HepG2 (cell line): ENCODE data around the gene COG4. TPM values are rescaled to one million over a fixed set of nuclear protein-coding genes. Genes with fewer than 3 reads are reported as not detected.

Source experiments
- CHD4 ChIP-seq: fragments of 200-600 bp; sonication (generic); IDR thresholded peaks from 2 replicates; pipeline ENCODE4 v1.7.0; 2017; ENCODE audit warnings: mild to moderate bottlenecking, low read length, borderline replicate concordance
- GFI1 ChIP-seq: sonication (generic); formaldehyde crosslinking; IDR thresholded peaks from 2 replicates; pipeline ENCODE4 v1.5.0; 2020; ENCODE audit warnings: missing genetic modification reagents, mild to moderate bottlenecking, borderline replicate concordance
- IKZF4 ChIP-seq: sonication (generic); formaldehyde crosslinking; IDR thresholded peaks from 2 replicates; pipeline ENCODE4 v1.5.1; 2020; ENCODE audit warnings: borderline replicate concordance, mild to moderate bottlenecking, low read depth, missing genetic modification reagents; ENCODE audit errors: not compliant biosample characterization
- KDM1A ChIP-seq: IDR thresholded peaks from 2 replicates; pipeline ENCODE4 v1.6.1; 2016; ENCODE audit warnings: missing compliant biosample characterization
- KDM4B ChIP-seq: sonication (generic); formaldehyde crosslinking; IDR thresholded peaks from 2 replicates; pipeline ENCODE4 v1.4.0; 2020; ENCODE audit warnings: missing genetic modification reagents
- KLF15 ChIP-seq: sonication (generic); formaldehyde crosslinking; IDR thresholded peaks from 2 replicates; pipeline ENCODE4 v1.8.1; 2023; ENCODE audit warnings: borderline replicate concordance, mild to moderate bottlenecking, inconsistent platforms, missing genetic modification reagents, mixed read lengths
- PITX1 ChIP-seq: sonication (generic); formaldehyde crosslinking; IDR thresholded peaks from 2 replicates; pipeline ENCODE4 v1.5.1; 2020; ENCODE audit warnings: mild to moderate bottlenecking, missing genetic modification reagents
- SETDB1 ChIP-seq: sonication (generic); formaldehyde crosslinking; IDR thresholded peaks from 2 replicates; pipeline ENCODE4 v1.5.1; 2020; ENCODE audit warnings: missing genetic modification reagents, mild to moderate bottlenecking, borderline replicate concordance
- SIN3B ChIP-seq: fragments of 150-350 bp; IDR thresholded peaks from 2 replicates; pipeline ENCODE4 v1.6.1; 2014; ENCODE audit warnings: low read length
- SMARCC2 ChIP-seq: fragments of 450-650 bp; IDR thresholded peaks from 2 replicates; pipeline ENCODE4 v1.6.1; 2017; ENCODE audit warnings: antibody characterized with exemption, mild to moderate bottlenecking
- TAF1 ChIP-seq: sonication (generic); formaldehyde crosslinking; IDR thresholded peaks from 2 replicates; pipeline ENCODE4 v1.4.0; 2020; ENCODE audit warnings: missing genetic modification reagents
- TIGD3 ChIP-seq: sonication (generic); formaldehyde crosslinking; IDR thresholded peaks from 2 replicates; pipeline ENCODE4 v1.5.1; 2020; ENCODE audit warnings: mild to moderate bottlenecking, missing genetic modification reagents, borderline replicate concordance
- ZFYVE20 ChIP-seq: sonication (generic); formaldehyde crosslinking; IDR thresholded peaks from 2 replicates; pipeline ENCODE4 v1.8.0; 2023; ENCODE audit warnings: low read depth, mild to moderate bottlenecking, moderate library complexity, missing genetic modification reagents, borderline replicate concordance
- ZNF136 ChIP-seq: sonication (generic); formaldehyde crosslinking; IDR thresholded peaks from 2 replicates; pipeline ENCODE4 v1.8.1; 2022; ENCODE audit warnings: low read depth, mild to moderate bottlenecking, moderate library complexity, missing genetic modification reagents
- ZNF280D ChIP-seq: sonication (generic); formaldehyde crosslinking; IDR thresholded peaks from 2 replicates; pipeline ENCODE4 v1.5.1; 2020; ENCODE audit warnings: mild to moderate bottlenecking, missing genetic modification reagents
- ZNF354B ChIP-seq: sonication (generic); formaldehyde crosslinking; IDR thresholded peaks from 2 replicates; pipeline ENCODE4 v1.8.0; 2022; ENCODE audit warnings: mild to moderate bottlenecking, missing genetic modification reagents
- ZNF530 ChIP-seq: sonication (generic); formaldehyde crosslinking; IDR thresholded peaks from 2 replicates; pipeline ENCODE4 v1.5.0; 2020; ENCODE audit warnings: low read depth, mild to moderate bottlenecking, missing genetic modification reagents
- ZNF567 ChIP-seq: sonication (generic); formaldehyde crosslinking; IDR thresholded peaks from 2 replicates; pipeline ENCODE4 v1.8.1; 2023; ENCODE audit warnings: mild to moderate bottlenecking, missing genetic modification reagents, borderline replicate concordance
- ZNF777 ChIP-seq: sonication (generic); formaldehyde crosslinking; IDR thresholded peaks from 2 replicates; pipeline ENCODE4 v1.4.0; 2020; ENCODE audit warnings: missing genetic modification reagents
- ZNF816 ChIP-seq: sonication (generic); formaldehyde crosslinking; IDR thresholded peaks from 2 replicates; pipeline ENCODE4 v1.8.0; 2022; ENCODE audit warnings: missing genetic modification reagents, mild to moderate bottlenecking, borderline replicate concordance
- ZSCAN20 ChIP-seq: sonication (generic); formaldehyde crosslinking; IDR thresholded peaks from 2 replicates; pipeline ENCODE4 v1.4.0; 2020; ENCODE audit warnings: missing genetic modification reagents, mild to moderate bottlenecking, borderline replicate concordance
- polyA plus RNA-seq, 8 experiments: library from polyadenylated mRNA; depleted of rRNA in 3 of 8; stranded (reverse) in 7 of 8; unstranded in 1 of 8; fragments of >200 nt; fragmentation: Illumina TruSeq in 4 of 8; extraction: Trizol in 4 of 8; gene quantifications; 2 replicates each; pipeline versions ENCODE4 v1.2.1 to v1.2.3, GENCODE V29; 2011 to 2016; ENCODE audit warnings: low read depth in 4 of 8, missing spikeins in 1 of 8, mixed read lengths in 1 of 8; ENCODE audit not compliant: insufficient read depth in 1 of 8
- total RNA-seq, 5 experiments: library from RNA; depleted of rRNA; stranded (reverse); fragments of >200 nt; fragmentation: Illumina TruSeq; extraction: Trizol; gene quantifications; 2 replicates each; pipeline ENCODE4 v1.2.3, GENCODE V29; 2016; ENCODE audit warnings: low read depth in 1 of 5
- TF ChIP-seq, protein P1 (sequence below): sonication (generic); formaldehyde crosslinking; conservative IDR thresholded peaks from 2 replicates; pipeline ENCODE4 v1.8.0; 2022; ENCODE audit warnings: missing genetic modification reagents
- TF ChIP-seq, protein P2 (sequence below): IDR thresholded peaks from 2 replicates; pipeline ENCODE4 v1.6.1; 2016; ENCODE audit warnings: missing genetic modification reagents, missing compliant biosample characterization

COG4 gene
- total and polyA plus RNA-seq, 2 of the 13 experiments (the other 11 are each of a cell fraction or from before 2014, with no cell fraction given) = 51.1 to 73.8 TPM

- TF ChIP-seq, protein P1, sequence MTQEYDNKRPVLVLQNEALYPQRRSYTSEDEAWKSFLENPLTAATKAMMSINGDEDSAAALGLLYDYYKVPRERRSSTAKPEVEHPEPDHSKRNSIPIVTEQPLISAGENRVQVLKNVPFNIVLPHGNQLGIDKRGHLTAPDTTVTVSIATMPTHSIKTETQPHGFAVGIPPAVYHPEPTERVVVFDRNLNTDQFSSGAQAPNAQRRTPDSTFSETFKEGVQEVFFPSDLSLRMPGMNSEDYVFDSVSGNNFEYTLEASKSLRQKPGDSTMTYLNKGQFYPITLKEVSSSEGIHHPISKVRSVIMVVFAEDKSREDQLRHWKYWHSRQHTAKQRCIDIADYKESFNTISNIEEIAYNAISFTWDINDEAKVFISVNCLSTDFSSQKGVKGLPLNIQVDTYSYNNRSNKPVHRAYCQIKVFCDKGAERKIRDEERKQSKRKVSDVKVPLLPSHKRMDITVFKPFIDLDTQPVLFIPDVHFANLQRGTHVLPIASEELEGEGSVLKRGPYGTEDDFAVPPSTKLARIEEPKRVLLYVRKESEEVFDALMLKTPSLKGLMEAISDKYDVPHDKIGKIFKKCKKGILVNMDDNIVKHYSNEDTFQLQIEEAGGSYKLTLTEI = no peak
- TF ChIP-seq ZNF280D (CRISPR knock-in tag) = no peak
- no peak for TF ChIP-seq GFI1
- TF ChIP-seq ZNF354B (CRISPR knock-in tag) = no peak
- peak; percentile 94 for TF ChIP-seq TAF1 (CRISPR knock-in tag)
- no peak for TF ChIP-seq ZNF136 (CRISPR knock-in tag)
- TF ChIP-seq TIGD3 (CRISPR knock-in tag) = no peak
- TF ChIP-seq PITX1 = no peak; the same call in 1 of the 2 replicates
- no peak for TF ChIP-seq ZFYVE20 (CRISPR knock-in tag)
- TF ChIP-seq KDM4B = no peak
- TF ChIP-seq ZNF777 = peak; percentile 47; the same call in 1 of the 2 replicates
- TF ChIP-seq SIN3B = peak; percentile 98
- TF ChIP-seq KLF15 (CRISPR knock-in tag) = no peak
- TF ChIP-seq ZSCAN20 (CRISPR knock-in tag) = no peak
- TF ChIP-seq SMARCC2 = no peak
- TF ChIP-seq ZNF530 (CRISPR knock-in tag) = no peak
- TF ChIP-seq SETDB1 (CRISPR knock-in tag) = no peak
- no peak for TF ChIP-seq ZNF567 (CRISPR knock-in tag)
- TF ChIP-seq IKZF4 (CRISPR knock-in tag) = no peak
- TF ChIP-seq, protein P2, sequence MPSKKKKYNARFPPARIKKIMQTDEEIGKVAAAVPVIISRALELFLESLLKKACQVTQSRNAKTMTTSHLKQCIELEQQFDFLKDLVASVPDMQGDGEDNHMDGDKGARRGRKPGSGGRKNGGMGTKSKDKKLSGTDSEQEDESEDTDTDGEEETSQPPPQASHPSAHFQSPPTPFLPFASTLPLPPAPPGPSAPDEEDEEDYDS (CRISPR knock-in tag) = peak; percentile 93
- TF ChIP-seq CHD4 = no peak
- no peak for TF ChIP-seq KDM1A (CRISPR knock-in tag)
- no peak; the same call in 1 of the 2 replicates for TF ChIP-seq ZNF816 (CRISPR knock-in tag)
These were observed at the start of gene COG4 (continued) for GRCh38 chr16:70523076-70523742.
